Measurements from ENCODE around the gene CNGA3. TPM values are rescaled to one million over a fixed set of nuclear protein-coding genes. Genes with fewer than 3 reads are reported as not detected.
A peak's percentile ranks its signal among the peaks of the same experiment; 100 is the strongest.

CNGA3 gene
- total and polyA plus RNA-seq, 2 of the 8 experiments (the other 6 are each of a cell fraction or from before 2014, with no cell fraction given): 0.02 TPM; not detected in 1

- POLR2A ChIA-PET (ENCODE audit: partially characterized antibody): no interaction called here
- CTCF ChIA-PET (ENCODE audit: partially characterized antibody): interaction anchor here (1.1 kb wide), 1 partner anchor 9 kb away, joined by 3 read pairs; no protein-coding TSS in a partner anchor
- 94% methylated on average over 7 of the region's 7 CpGs; no CpG with 5 or more reads in 1 of the 2 experiments for WGBS, 2 experiments (ENCODE audit: extremely low coverage in 1 of 2, insufficient coverage in 1 of 2, insufficient read length in 1 of 2, insufficient replicate concordance in 2 of 2, low coverage in 1 of 2, low lambda C conversion rate in 2 of 2, missing lambda C conversion rate in 1 of 2)
These were observed 31.3 kb downstream of the CNGA3 start for GRCh38 chr2:98377544-98377943.

More at GRCh38 chr2:98377544-98377943, 31.3 kb downstream of the CNGA3 start:
- Histone ChIP-seq H2AK5ac (ENCODE audit: low read depth, low read length) (no peak overlapping the region), H3K4me3 (ENCODE audit: extremely low read depth in 1 of 4, insufficient read depth in 2 of 4, low read depth in 3 of 4, low read length in 4 of 4) (no peak overlapping the region), H3K27ac (ENCODE audit: low read depth, low read length) (no peak overlapping the region), H4K91ac (replicated peaks; ENCODE audit: insufficient read length, low read length) (no peak overlapping the region), H2BK15ac (ENCODE audit: low read length) (no peak overlapping the region), H4K5ac (ENCODE audit: insufficient read length, low read depth, low read length) (no peak overlapping the region), H2BK12ac (ENCODE audit: low read depth, low read length) (no peak overlapping the region), H3K9ac (replicated peaks in 1 of 4; ENCODE audit: extremely low read depth in 1 of 4, low read depth in 3 of 4, low read length in 3 of 4) (no peak overlapping the region), H3K79me1 (ENCODE audit: low read depth, low read length) (no peaks in the 10 kb centered on the region), H3K79me2 (ENCODE audit: control insufficient read depth in 1 of 2, insufficient read depth in 2 of 2, low read length in 2 of 2) (no peaks in the 10 kb centered on the region), H3K23ac (ENCODE audit: insufficient read length) (no peak overlapping the region), H4K8ac (ENCODE audit: extremely low read depth, insufficient read depth, low read length) (no peak overlapping the region), H3K56ac (replicated peaks; ENCODE audit: insufficient read length, low read depth, low read length) (no peak overlapping the region), H2AFZ (ENCODE audit: low read length) (no peak overlapping the region), H3K23me2 (ENCODE audit: low read depth, low read length) (no peaks in the 10 kb centered on the region), H4K20me1 (replicated peaks in 1 of 2; ENCODE audit: control insufficient read depth in 1 of 2, insufficient read depth in 2 of 2, low read length in 2 of 2) (no peaks in the 10 kb centered on the region), H3K4me2 (ENCODE audit: insufficient read depth in 1 of 2, low read depth in 2 of 2, low read length in 2 of 2) (no peak overlapping the region), H3K4me1 (replicated peaks in 1 of 4; ENCODE audit: control insufficient read depth in 3 of 4, insufficient read depth in 4 of 4, low read length in 3 of 4) (no peaks in the 10 kb centered on the region; a peak in 1 of 7 replicates), H3K27me3 (replicated peaks in 1 of 4; ENCODE audit: control insufficient read depth in 3 of 4, extremely low read depth in 1 of 4, insufficient read depth in 3 of 4, low read length in 3 of 4) (no peaks in the 10 kb centered on the region), H3K14ac (ENCODE audit: insufficient read length) (no peak overlapping the region), H3K9me3 (ENCODE audit: insufficient read depth in 2 of 2, low read depth in 1 of 2, low read length in 1 of 2) (no peaks in the 10 kb centered on the region), H3K4ac (replicated peaks; ENCODE audit: insufficient read length, low read depth, low read length) (no peak overlapping the region), H2BK120ac (replicated peaks; ENCODE audit: low read depth, low read length) (no peak overlapping the region), H2BK5ac (ENCODE audit: low read depth, low read length) (no peak overlapping the region), H3K18ac (ENCODE audit: extremely low read depth, low read length) (no peak overlapping the region), H2BK20ac (ENCODE audit: low read length) (no peak overlapping the region), H3K36me3 (ENCODE audit: control insufficient read depth in 2 of 4, insufficient read depth in 4 of 4, low read length in 3 of 4) (no peaks in the 10 kb centered on the region)
- no peak for FAIRE-seq
- TF ChIP-seq CBX8 (IDR thresholded peaks at IDR 0.05; ENCODE audit: borderline replicate concordance, low read depth, low read length): no peak
- TF ChIP-seq YY1 (IDR thresholded peaks at IDR 0.05; ENCODE audit: low read depth, low read length): no peak
- TF ChIP-seq JUN (IDR thresholded peaks at IDR 0.05; ENCODE audit: low read depth, low read length): no peak
- no peak for TF ChIP-seq SP1 (IDR thresholded peaks at IDR 0.05; ENCODE audit: low read depth, low read length)
- TF ChIP-seq GABPA (IDR thresholded peaks at IDR 0.05; ENCODE audit: borderline replicate concordance, insufficient read depth, low read length): no peak
- peak in 1 of 2 experiments; percentile 35 for DNase-seq (ENCODE audit: low read depth in 1 of 2, low spot score in 2 of 2)
